SH-SY5Y (cell line): ENCODE measurements around the gene KLF7.

Source experiments
- GATA2 ChIP-seq: IDR thresholded peaks from 2 replicates; pipeline ENCODE4 v1.6.1; 2011; ENCODE audit warnings: mild to moderate bottlenecking, low read depth, low read length
- GATA3 ChIP-seq: IDR thresholded peaks from 2 replicates; pipeline ENCODE4 v1.6.1; 2011; ENCODE audit warnings: low read depth, mild to moderate bottlenecking, low read length, moderate library complexity

The KLF7 gene

GRCh38 chr2:207183506-207183905 is 17.8 kb upstream of the KLF7 start:
- no peak for TF ChIP-seq GATA2
- TF ChIP-seq GATA3: no peak

- TF ChIP-seq GATA2 (no peak), GATA3 (no peak)
These were observed 17.2 kb upstream of the KLF7 start for GRCh38 chr2:207182911-207183310.

GRCh38 chr2:207181526-207182274 is 16.0 kb upstream of the KLF7 start:
- TF ChIP-seq GATA3: no peak
- TF ChIP-seq GATA2: no peak

- no peak for TF ChIP-seq GATA2
- no peak for TF ChIP-seq GATA3
These were observed 15.0 kb upstream of the KLF7 start for GRCh38 chr2:207180741-207181140.

GRCh38 chr2:207176247-207176646 is 10.5 kb upstream of the KLF7 start:
- no peak for TF ChIP-seq GATA3
- no peak for TF ChIP-seq GATA2

GRCh38 chr2:207173641-207174040 is 7.9 kb upstream of the KLF7 start:
- TF ChIP-seq GATA2 (no peak), GATA3 (no peak)

GRCh38 chr2:207167099-207167923 is 1.6 kb upstream of the KLF7 start:
- TF ChIP-seq GATA2: no peak
- TF ChIP-seq GATA3: no peak

- TF ChIP-seq GATA2 (no peak), GATA3 (no peak)
These were observed 776 bp upstream of the KLF7 start for GRCh38 chr2:207166349-207167098.

- TF ChIP-seq GATA3: no peak
- TF ChIP-seq GATA2: no peak
These were observed 246 bp upstream of the KLF7 start for GRCh38 chr2:207166039-207166348.

GRCh38 chr2:207164006-207164831 is 1.5 kb downstream of the KLF7 start:
- TF ChIP-seq GATA2: no peak
- TF ChIP-seq GATA3: no peak

GRCh38 chr2:207163756-207164005 is 2.1 kb downstream of the KLF7 start:
- TF ChIP-seq GATA3 (no peak), GATA2 (no peak)

- TF ChIP-seq GATA3 (no peak), GATA2 (no peak)
These were observed 2.5 kb downstream of the KLF7 start for GRCh38 chr2:207163053-207163755.

- TF ChIP-seq GATA2 (no peak), GATA3 (no peak)
These were observed 3.4 kb downstream of the KLF7 start for GRCh38 chr2:207162316-207162715.
